Measurements from ENCODE around the gene PUSL1. TPM values are rescaled to one million over a fixed set of nuclear protein-coding genes. Genes with fewer than 3 reads are reported as not detected.

Gene PUSL1
- total RNA-seq, 1 experiment from 2014 or later: 31.3 TPM

- TF ChIP-seq CTCF (conservative IDR thresholded peaks at IDR 0.05; ENCODE audit: low read depth, low read length): peak; percentile 62
- TF ChIP-seq EZH2 (IDR thresholded peaks at IDR 0.05; ENCODE audit: borderline replicate concordance, low read depth, low read length, poor library complexity, severe bottlenecking): no peak
- H3K4me1 ChIP-seq (ENCODE audit: insufficient read depth, low read length, poor library complexity, severe bottlenecking): peaks cover 27% of the 10 kb centered on the region
- POLR2A ChIA-PET (ENCODE audit: low non-redundant PET): no interaction called here
- no TSS peak for BruUV-seq (replicated peaks)
- H3K9me3 ChIP-seq (ENCODE audit: low read depth, low read length, poor library complexity, severe bottlenecking): no peaks in the 10 kb centered on the region
- no peak overlapping the region for H3K27ac ChIP-seq (ENCODE audit: low read depth, low read length, poor library complexity, severe bottlenecking)
- intact Hi-C loops (cut with micrococcal nuclease; ENCODE audit: unreplicated experiment): loop anchor here (10.0 kb wide), 1 partner anchor 277 kb away; the partner anchor contains the start of gene AGRN
- H3K4me3 ChIP-seq (ENCODE audit: low read depth, low read length, poor library complexity, severe bottlenecking): no peak overlapping the region
- H3K36me3 ChIP-seq (ENCODE audit: insufficient read depth, low read length, poor library complexity, severe bottlenecking): no peaks in the 10 kb centered on the region
- H3K27me3 ChIP-seq (replicated peaks; ENCODE audit: insufficient read depth, low read depth, low read length, poor library complexity): no peaks in the 10 kb centered on the region
- CTCF ChIA-PET: no interaction called here
- DNase-seq (ENCODE audit: low spot score): no peak
Measured at GRCh38 chr1:1302006-1302430, 6.4 kb upstream of the PUSL1 start.

- BruUV-seq (replicated peaks): no TSS peak
- intact Hi-C loops (cut with micrococcal nuclease; ENCODE audit: unreplicated experiment): loop anchor here (10.0 kb wide), 1 partner anchor 278 kb away; the partner anchor contains the start of gene AGRN
- Histone ChIP-seq H3K9me3 (ENCODE audit: low read depth, low read length, poor library complexity, severe bottlenecking) (no peaks in the 10 kb centered on the region), H3K36me3 (ENCODE audit: insufficient read depth, low read length, poor library complexity, severe bottlenecking) (no peaks in the 10 kb centered on the region), H3K4me3 (ENCODE audit: low read depth, low read length, poor library complexity, severe bottlenecking) (no peak overlapping the region), H3K27ac (ENCODE audit: low read depth, low read length, poor library complexity, severe bottlenecking) (peak overlapping the region; percentile 89), H3K27me3 (replicated peaks; ENCODE audit: insufficient read depth, low read depth, low read length, poor library complexity) (no peaks in the 10 kb centered on the region), H3K4me1 (ENCODE audit: insufficient read depth, low read length, poor library complexity, severe bottlenecking) (peaks cover 27% of the 10 kb centered on the region)
- ChIA-PET POLR2A (ENCODE audit: low non-redundant PET) (no interaction called here), CTCF (no interaction called here)
- DNase-seq (ENCODE audit: low spot score): no peak
- TF ChIP-seq EZH2 (IDR thresholded peaks at IDR 0.05; ENCODE audit: borderline replicate concordance, low read depth, low read length, poor library complexity, severe bottlenecking) (no peak), CTCF (conservative IDR thresholded peaks at IDR 0.05; ENCODE audit: low read depth, low read length) (no peak)
Measured at GRCh38 chr1:1302951-1303509, 5.4 kb upstream of the PUSL1 start.

GRCh38 chr1:1303736-1304135 lies 4.7 kb upstream of the PUSL1 start:
- Histone ChIP-seq H3K27me3 (replicated peaks; ENCODE audit: insufficient read depth, low read depth, low read length, poor library complexity) (no peaks in the 10 kb centered on the region), H3K36me3 (ENCODE audit: insufficient read depth, low read length, poor library complexity, severe bottlenecking) (no peaks in the 10 kb centered on the region), H3K4me3 (ENCODE audit: low read depth, low read length, poor library complexity, severe bottlenecking) (no peak overlapping the region), H3K27ac (ENCODE audit: low read depth, low read length, poor library complexity, severe bottlenecking) (peak overlapping the region; percentile 89), H3K9me3 (ENCODE audit: low read depth, low read length, poor library complexity, severe bottlenecking) (no peaks in the 10 kb centered on the region), H3K4me1 (ENCODE audit: insufficient read depth, low read length, poor library complexity, severe bottlenecking) (peaks cover 27% of the 10 kb centered on the region)
- intact Hi-C loops (cut with micrococcal nuclease; ENCODE audit: unreplicated experiment): loop anchor here (10.0 kb wide), 1 partner anchor 279 kb away; the partner anchor contains the start of gene AGRN
- no TSS peak for BruUV-seq (replicated peaks)
- TF ChIP-seq EZH2 (IDR thresholded peaks at IDR 0.05; ENCODE audit: borderline replicate concordance, low read depth, low read length, poor library complexity, severe bottlenecking): no peak
- no peak for TF ChIP-seq CTCF (conservative IDR thresholded peaks at IDR 0.05; ENCODE audit: low read depth, low read length)
- ChIA-PET POLR2A (ENCODE audit: low non-redundant PET) (no interaction called here), CTCF (no interaction called here)
- DNase-seq (ENCODE audit: low spot score): no peak
